GM12801 (cell line): ENCODE results near the gene HLA-DRA.

Experiments used
- CTCF ChIP-seq: IDR thresholded peaks from one replicate; pipeline ENCODE4 v1.5.1; 2011; ENCODE audit warnings: control low read depth; ENCODE audit not compliant: insufficient read length; ENCODE audit errors: extremely low read depth

The HLA-DRA gene

GRCh38 chr6:32447932-32448331 lies 8.2 kb downstream of the HLA-DRA start:
- TF ChIP-seq CTCF = no peak

GRCh38 chr6:32449088-32449736 lies 9.5 kb downstream of the HLA-DRA start:
- no peak for TF ChIP-seq CTCF

- no peak for TF ChIP-seq CTCF
These were observed 17.4 kb downstream of the HLA-DRA start for GRCh38 chr6:32457054-32457453.

- no peak for TF ChIP-seq CTCF
These were observed 20.2 kb downstream of the HLA-DRA start for GRCh38 chr6:32459781-32460424.

- TF ChIP-seq CTCF = no peak
These were observed 20.8 kb downstream of the HLA-DRA start for GRCh38 chr6:32460528-32460927.

GRCh38 chr6:32461493-32461892 lies 21.8 kb downstream of the HLA-DRA start:
- no peak for TF ChIP-seq CTCF

- no peak for TF ChIP-seq CTCF
These were observed 22.9 kb downstream of the HLA-DRA start for GRCh38 chr6:32462609-32463008.
